CD4-positive, alpha-beta T cell (primary cell): ENCODE results near the gene SYF2. TPM values are rescaled to one million over a fixed set of nuclear protein-coding genes. Genes with fewer than 3 reads are reported as not detected.

ENCODE experiments used
- ATAC-seq: fragments of 200-7000 bp; cut with Tn5 transposase; one replicate; pipeline ENCODE4 v1.10.0; 2022; ENCODE audit warnings: mild to moderate bottlenecking; ENCODE audit not compliant: poor library complexity
- CTCF ChIA-PET: fragments of 350-600 bp; sonication (Branson Sonifier 250); formaldehyde crosslinking; loops from one replicate; lab custom pipeline; 2021; ENCODE audit warnings: antibody characterized with exemption, inconsistent platforms; lab: Charles Lee
- POLR2A ChIA-PET: fragments of 350-600 bp; sonication (Branson Sonifier 250); formaldehyde crosslinking; loops from one replicate; lab custom pipeline; 2021; ENCODE audit warnings: antibody characterized with exemption, inconsistent platforms; lab: Charles Lee
- DNase-seq, 14 experiments: peaks; one replicate each; pipeline ENCODE4 v3.0.0-alpha.2; 2013 to 2020; ENCODE audit warnings: mixed read lengths in 2 of 14
- H3K27ac ChIP-seq, 2 donors: one replicate each; pipeline versions ENCODE4 v1.5.1 to v1.7.0; 2013; ENCODE audit warnings: low read length in 2 of 2, low read depth in 1 of 2, mild to moderate bottlenecking in 1 of 2
- H3K27me3 ChIP-seq, 2 experiments: 1 replicate in 1 of 2; 2 replicates in 1 of 2; pipeline versions ENCODE4 v1.6.1 to v1.7.0; 2013; ENCODE audit warnings: low read length in 2 of 2, control low read depth in 1 of 2, mild to moderate bottlenecking in 1 of 2, moderate library complexity in 1 of 2; ENCODE audit not compliant: insufficient read depth in 2 of 2, control insufficient read depth in 1 of 2
- H3K36me3 ChIP-seq: one replicate; pipeline ENCODE4 v1.6.1; 2013; ENCODE audit warnings: low read length, control low read depth; ENCODE audit not compliant: insufficient read depth
- H3K4me1 ChIP-seq: one replicate; pipeline ENCODE4 v1.6.1; 2013; ENCODE audit warnings: low read length, control low read depth; ENCODE audit not compliant: insufficient read depth
- H3K4me3 ChIP-seq: one replicate; pipeline ENCODE4 v1.5.1; 2013; ENCODE audit warnings: mild to moderate bottlenecking, low read length, moderate library complexity
- H3K9me3 ChIP-seq, 2 experiments: 1 replicate in 1 of 2; 2 replicates in 1 of 2; pipeline versions ENCODE4 v1.6.1 to v1.7.0; 2013; ENCODE audit warnings: low read length in 2 of 2, mild to moderate bottlenecking in 2 of 2, control low read depth in 1 of 2, moderate library complexity in 1 of 2; ENCODE audit not compliant: control insufficient read depth in 1 of 2, insufficient read depth in 1 of 2
- H3K27ac Mint-ChIP-seq: one replicate; pipeline ENCODE4 v1.8.0; 2020; ENCODE audit warnings: mixed read lengths
- H3K27me3 Mint-ChIP-seq: one replicate; pipeline ENCODE4 v1.8.0; 2021; ENCODE audit warnings: mixed read lengths
- H3K36me3 Mint-ChIP-seq: one replicate; pipeline ENCODE4 v1.8.0; 2021; ENCODE audit warnings: low read depth, mixed read lengths
- H3K4me1 Mint-ChIP-seq: one replicate; pipeline ENCODE4 v1.8.0; 2021; ENCODE audit warnings: low read depth, mixed read lengths
- H3K4me3 Mint-ChIP-seq: one replicate; pipeline ENCODE4 v1.8.0; 2020; ENCODE audit warnings: mild to moderate bottlenecking, mixed read lengths
- H3K9me3 Mint-ChIP-seq: one replicate; pipeline ENCODE4 v1.8.0; 2020; ENCODE audit warnings: mixed read lengths
- CTCF ChIP-seq: fragments of 200-600 bp; IDR thresholded peaks from one replicate; pipeline ENCODE4 v1.8.0; 2022; ENCODE audit warnings: antibody characterized with exemption, mild to moderate bottlenecking
- intact Hi-C, 2 experiments: fragments of 100-400 bp; cut with DNase I in 1 of 2; cut with micrococcal nuclease in 1 of 2; formaldehyde crosslinking; loops; one replicate each; pipeline versions ENCODE4 v1.15.1 to v1.9.0; 2023 to 2025; cut with DNase I, micrococcal nuclease
- total RNA-seq, 174 experiments: library from RNA in 2 of 174; stranded (reverse) in 2 of 174; gene quantifications; one replicate each; pipeline ENCODE4 v1.2.3 and lab custom pipeline; 2021 to 2026

Gene SYF2
- total RNA-seq, 2 experiments from 2014 or later, result 93.3 to 98.9 TPM

- Histone ChIP-seq H3K27ac (no peak overlapping the region), H3K4me3 (no peak overlapping the region), H3K27me3 (peaks cover 0 to 2% of the 10 kb centered on the region in 2 experiments), H3K36me3 (no peaks in the 10 kb centered on the region), H3K4me1 (peaks cover 9% of the 10 kb centered on the region), H3K9me3 (no peaks in the 10 kb centered on the region)
- Mint-ChIP-seq H3K4me3 (peak overlapping the region; percentile 38), H3K9me3 (no peaks in the 10 kb centered on the region), H3K27me3 (no peaks in the 10 kb centered on the region), H3K4me1 (peaks cover 18% of the 10 kb centered on the region), H3K36me3 (no peaks in the 10 kb centered on the region), H3K27ac (no peak overlapping the region)
- no peak for TF ChIP-seq CTCF
- DNase-seq, result no peak
- no peak for ATAC-seq
- CTCF ChIA-PET, result no interaction called here
- intact Hi-C loops, result loop anchor here in 1 of 2 experiments (5.0 to 10.0 kb wide), 2 partner anchors 268 to 505 kb away; partner anchors contain the start of gene RUNX3
- POLR2A ChIA-PET, result no interaction called here
Observed at GRCh38 chr1:25199819-25200620, 32.3 kb downstream of the SYF2 start.

GRCh38 chr1:25198663-25199252 is 33.5 kb downstream of the SYF2 start:
- no peaks in the 10 kb centered on the region for H3K27me3 Mint-ChIP-seq
- peaks cover 18% of the 10 kb centered on the region for H3K4me1 Mint-ChIP-seq
- H3K4me3 Mint-ChIP-seq, result peak overlapping the region; percentile 13
- ATAC-seq, result peak; percentile 51
- Histone ChIP-seq H3K4me1 (peaks cover 6% of the 10 kb centered on the region), H3K4me3 (no peak overlapping the region), H3K27ac (no peak overlapping the region), H3K9me3 (no peaks in the 10 kb centered on the region), H3K36me3 (no peaks in the 10 kb centered on the region), H3K27me3 (peaks cover 0 to 2% of the 10 kb centered on the region in 2 experiments)
- ChIA-PET POLR2A (no interaction called here), CTCF (no interaction called here)
- no peak for DNase-seq
- no peaks in the 10 kb centered on the region for H3K9me3 Mint-ChIP-seq
- no peaks in the 10 kb centered on the region for H3K36me3 Mint-ChIP-seq
- no peak for TF ChIP-seq CTCF
- H3K27ac Mint-ChIP-seq, result no peak overlapping the region
- intact Hi-C loops, result no loop called here

GRCh38 chr1:25197982-25198662 is 34.2 kb downstream of the SYF2 start:
- Histone ChIP-seq H3K4me3 (no peak overlapping the region), H3K4me1 (peaks cover 6% of the 10 kb centered on the region), H3K27me3 (peaks cover 0 to 2% of the 10 kb centered on the region in 2 experiments), H3K9me3 (no peaks in the 10 kb centered on the region), H3K36me3 (no peaks in the 10 kb centered on the region), H3K27ac (no peak overlapping the region)
- peak; percentile 52 for ATAC-seq
- H3K27ac Mint-ChIP-seq, result no peak overlapping the region
- CTCF ChIA-PET, result no interaction called here
- H3K36me3 Mint-ChIP-seq, result no peaks in the 10 kb centered on the region
- POLR2A ChIA-PET, result no interaction called here
- H3K4me1 Mint-ChIP-seq, result peaks cover 18% of the 10 kb centered on the region
- intact Hi-C loops, result no loop called here
- no peak overlapping the region for H3K4me3 Mint-ChIP-seq
- no peaks in the 10 kb centered on the region for H3K27me3 Mint-ChIP-seq
- DNase-seq, result no peak
- no peaks in the 10 kb centered on the region for H3K9me3 Mint-ChIP-seq
- TF ChIP-seq CTCF, result no peak
